IMR-90 (cell line): ENCODE data around the gene STIM1.

ENCODE experiments used
- POLR2A ChIP-seq: IDR thresholded peaks from 2 replicates; pipeline ENCODE4 v1.6.1; 2012; ENCODE audit warnings: mild to moderate bottlenecking, low read depth, low read length
- RCOR1 ChIP-seq: IDR thresholded peaks from 2 replicates; pipeline ENCODE4 v1.6.1; 2012; ENCODE audit warnings: mild to moderate bottlenecking, low read length, improper control_type of control experiment; ENCODE audit not compliant: insufficient replicate concordance
- TF ChIP-seq, protein P1 (sequence below): conservative IDR thresholded peaks from 2 replicates; pipeline ENCODE4 v1.5.1; 2012; ENCODE audit warnings: mild to moderate bottlenecking, low read depth, low read length, improper control_type of control experiment

DNA sequence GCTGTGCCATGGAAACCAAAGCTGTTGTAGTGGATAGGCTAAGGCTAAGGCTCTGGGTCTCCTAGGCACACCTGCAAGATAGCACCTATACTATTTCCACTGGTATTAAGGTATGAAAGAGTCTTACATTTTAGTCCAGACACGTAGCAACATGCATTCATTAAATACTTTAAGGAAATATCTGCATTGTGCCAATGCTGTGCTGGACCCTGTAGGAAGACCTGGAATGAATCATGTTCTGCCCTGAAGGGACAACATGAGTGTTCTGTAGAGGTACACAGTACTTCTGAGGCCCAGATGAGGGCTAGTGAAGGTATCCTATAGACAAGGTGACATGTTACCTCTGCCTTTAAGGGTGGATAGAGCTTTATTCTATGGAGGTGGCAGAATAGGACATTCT, 204.0 kb downstream of the STIM1 start:
- TF ChIP-seq, protein P1, sequence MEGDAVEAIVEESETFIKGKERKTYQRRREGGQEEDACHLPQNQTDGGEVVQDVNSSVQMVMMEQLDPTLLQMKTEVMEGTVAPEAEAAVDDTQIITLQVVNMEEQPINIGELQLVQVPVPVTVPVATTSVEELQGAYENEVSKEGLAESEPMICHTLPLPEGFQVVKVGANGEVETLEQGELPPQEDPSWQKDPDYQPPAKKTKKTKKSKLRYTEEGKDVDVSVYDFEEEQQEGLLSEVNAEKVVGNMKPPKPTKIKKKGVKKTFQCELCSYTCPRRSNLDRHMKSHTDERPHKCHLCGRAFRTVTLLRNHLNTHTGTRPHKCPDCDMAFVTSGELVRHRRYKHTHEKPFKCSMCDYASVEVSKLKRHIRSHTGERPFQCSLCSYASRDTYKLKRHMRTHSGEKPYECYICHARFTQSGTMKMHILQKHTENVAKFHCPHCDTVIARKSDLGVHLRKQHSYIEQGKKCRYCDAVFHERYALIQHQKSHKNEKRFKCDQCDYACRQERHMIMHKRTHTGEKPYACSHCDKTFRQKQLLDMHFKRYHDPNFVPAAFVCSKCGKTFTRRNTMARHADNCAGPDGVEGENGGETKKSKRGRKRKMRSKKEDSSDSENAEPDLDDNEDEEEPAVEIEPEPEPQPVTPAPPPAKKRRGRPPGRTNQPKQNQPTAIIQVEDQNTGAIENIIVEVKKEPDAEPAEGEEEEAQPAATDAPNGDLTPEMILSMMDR, result no peak
- TF ChIP-seq POLR2A, result no peak
- no peak for TF ChIP-seq RCOR1
